Stimulated activated CD8-positive, alpha-beta memory T cell treated with anti-CD3 and anti-CD28 coated beads, Interleukin-15, amount 100 ng/mL, for 4 hours (primary cell): ENCODE measurements around the gene KCTD21.
"Not testable (repeated sequence)": the region's sequence is repeated elsewhere in the genome, so short reads cannot be mapped to it uniquely, and the experiment has no call there.

Source experiments
- DNase-seq, 2 donors: peaks; one replicate each; pipeline ENCODE4 v3.0.0-alpha.2; 2020; ENCODE audit warnings: low read depth in 2 of 2

The KCTD21 gene

DNA sequence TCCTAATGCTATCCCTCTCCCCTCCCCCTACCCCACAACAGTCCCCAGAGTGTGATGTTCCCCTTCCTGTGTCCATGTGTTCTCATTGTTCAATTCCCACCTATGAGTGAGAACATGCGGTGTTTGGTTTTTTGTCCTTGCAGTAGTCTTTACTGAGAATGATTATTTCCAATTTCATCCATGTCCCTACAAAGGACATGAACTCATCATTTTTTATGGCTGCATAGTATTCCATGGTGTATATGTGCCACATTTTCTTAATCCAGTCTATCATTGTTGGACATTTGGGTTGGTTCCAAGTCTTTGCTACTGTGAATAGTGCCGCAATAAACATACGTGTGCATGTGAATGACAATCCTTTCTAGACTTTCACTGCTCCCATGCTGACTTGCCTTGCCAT lies 12.6 kb downstream of the KCTD21 start:
- not testable (repeated sequence) for DNase-seq

DNA sequence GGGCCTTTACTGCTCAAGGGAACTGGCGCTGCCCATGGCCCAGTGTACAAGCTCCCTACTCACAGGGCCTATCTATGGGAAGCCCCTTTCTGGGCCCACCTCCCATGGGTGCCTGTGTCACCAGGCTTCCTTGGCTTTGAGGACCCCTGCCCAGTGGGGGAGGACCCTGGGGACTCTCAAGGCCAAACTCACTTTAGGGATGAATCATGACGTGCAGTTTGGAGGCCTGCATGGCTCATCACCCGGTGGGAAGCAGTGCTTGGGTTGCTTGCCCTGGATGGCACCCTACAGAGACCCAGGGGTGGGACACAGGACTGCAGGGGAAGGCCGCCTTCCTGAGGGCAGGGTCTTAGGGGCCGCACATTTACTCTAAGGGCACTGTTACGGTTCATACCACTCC lies 16.5 kb downstream of the KCTD21 start:
- DNase-seq: no peak

DNA sequence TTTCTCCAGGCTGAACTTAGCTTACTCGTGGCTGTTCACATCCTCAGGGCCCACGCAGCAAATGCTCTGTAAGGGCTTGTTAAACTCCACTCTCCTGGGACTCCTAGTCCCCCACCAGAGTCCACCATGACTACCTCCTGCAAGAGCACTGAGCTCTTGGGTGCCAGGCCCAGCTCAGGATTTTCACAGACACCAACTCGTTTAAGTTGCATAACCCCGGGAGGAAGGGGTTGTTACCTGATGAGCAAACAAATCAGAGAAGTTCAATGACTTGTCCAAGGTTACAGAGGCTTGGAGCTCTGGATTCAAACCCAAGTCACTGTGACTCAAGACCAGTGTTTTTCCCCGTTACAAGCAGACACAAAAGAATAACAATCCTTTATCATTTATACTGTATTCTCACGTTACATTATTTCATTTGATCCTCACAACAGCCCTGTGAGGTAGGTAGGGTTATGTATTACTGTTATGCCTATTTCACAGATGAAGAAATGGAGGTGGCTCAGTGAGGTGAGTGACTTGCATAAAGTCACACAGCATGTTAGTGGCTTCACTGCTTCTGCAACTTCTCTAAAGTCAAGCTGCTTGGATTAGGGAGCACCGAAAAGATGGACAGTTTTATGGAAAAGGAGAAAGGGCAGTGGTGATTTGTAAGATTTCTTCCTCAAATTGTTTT lies 17.4 kb downstream of the KCTD21 start:
- no peak for DNase-seq

DNA sequence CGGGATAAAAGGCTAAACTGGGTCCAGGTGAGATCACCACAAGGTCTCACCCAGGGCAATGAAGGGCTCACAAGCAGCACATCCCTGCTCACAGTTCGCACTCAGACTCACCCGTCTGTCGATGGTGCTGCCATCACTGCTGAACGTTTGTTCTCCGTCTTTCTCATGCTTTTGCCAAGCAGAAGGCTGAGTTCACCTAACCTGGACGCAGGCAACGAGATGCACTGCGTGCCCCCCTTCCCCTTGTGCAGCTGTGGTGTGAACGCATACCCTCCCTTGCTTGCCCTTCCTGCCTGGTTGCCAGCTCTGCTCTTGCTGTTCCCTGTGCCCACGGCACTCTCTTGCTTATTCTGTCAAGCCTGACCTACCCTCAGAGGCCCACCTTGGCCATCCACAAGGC lies 18.0 kb downstream of the KCTD21 start:
- no peak for DNase-seq

DNA sequence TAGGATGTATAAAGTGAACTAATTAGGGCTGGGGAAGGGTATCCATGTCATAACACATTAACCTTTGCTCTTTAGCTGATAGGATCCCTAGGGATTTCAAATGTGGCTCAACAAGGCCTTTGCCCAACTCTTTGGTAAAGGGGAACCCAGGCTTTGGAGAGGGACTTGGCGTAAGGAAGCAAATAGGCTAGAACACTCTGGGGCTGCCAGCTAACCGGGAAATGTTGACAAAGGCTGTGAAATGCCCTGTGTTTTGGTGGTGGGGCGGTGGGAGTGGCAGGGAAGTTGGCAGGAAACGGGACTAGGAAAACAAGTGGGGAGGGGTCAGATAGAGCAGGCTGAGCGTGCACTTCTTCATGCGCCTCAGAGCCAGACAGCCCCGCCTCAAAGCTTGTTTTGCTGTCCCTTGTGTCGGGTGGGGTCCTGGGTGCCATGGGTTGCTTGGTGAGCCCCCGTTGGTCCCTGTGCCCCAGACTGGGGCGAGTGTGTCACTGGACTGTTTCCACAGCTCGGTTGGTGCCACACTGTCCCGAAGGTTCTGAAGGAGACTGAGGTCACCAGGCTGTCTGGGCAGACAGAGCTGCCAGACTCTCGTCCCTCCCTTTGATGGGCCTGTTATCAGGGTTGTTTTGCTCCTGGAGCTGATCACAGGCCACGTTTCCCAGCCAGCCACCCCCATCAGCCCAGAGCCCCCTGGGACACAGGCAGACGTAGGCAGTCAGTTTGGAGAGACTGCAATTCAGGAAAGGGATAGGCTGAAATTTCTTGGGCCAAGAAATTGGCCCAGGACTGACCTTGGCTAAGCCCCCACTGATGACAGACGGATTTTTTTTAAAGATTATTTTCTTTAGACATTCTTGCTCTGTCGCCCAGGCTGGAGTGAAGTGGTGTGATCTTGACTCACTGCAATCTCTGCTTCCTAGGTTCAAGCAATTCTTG lies 19.6 kb downstream of the KCTD21 start:
- no peak for DNase-seq

DNA sequence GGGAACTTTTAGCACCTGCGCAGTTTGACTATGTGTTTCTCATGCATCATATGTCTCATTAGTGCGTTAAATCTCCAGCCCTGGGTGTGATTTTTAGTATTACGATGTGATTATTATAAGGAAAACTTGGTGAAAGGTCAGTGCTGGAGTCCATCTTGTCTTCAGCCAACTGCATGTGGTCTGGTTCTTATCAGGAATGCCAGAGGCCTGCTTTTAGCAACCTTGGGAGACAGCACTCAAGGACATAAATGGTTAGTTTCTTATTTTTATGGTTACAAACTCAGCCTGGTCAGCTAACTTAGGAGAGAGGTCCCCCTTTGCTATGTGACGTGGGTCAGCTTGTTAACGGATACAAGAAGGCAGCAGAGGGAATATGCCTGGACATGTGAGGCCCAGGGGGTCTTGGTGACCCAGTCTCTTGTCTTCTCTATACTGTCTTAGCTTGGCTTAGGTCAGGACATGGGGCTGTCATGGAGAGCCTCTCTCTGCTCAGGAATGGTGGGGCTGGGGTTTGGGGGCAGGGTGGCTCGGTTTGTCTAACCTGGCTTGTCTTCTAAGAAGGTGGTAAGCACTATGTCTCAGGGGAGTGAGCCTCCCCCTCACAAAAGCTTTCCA lies 21.5 kb downstream of the KCTD21 start:
- no peak for DNase-seq

DNA sequence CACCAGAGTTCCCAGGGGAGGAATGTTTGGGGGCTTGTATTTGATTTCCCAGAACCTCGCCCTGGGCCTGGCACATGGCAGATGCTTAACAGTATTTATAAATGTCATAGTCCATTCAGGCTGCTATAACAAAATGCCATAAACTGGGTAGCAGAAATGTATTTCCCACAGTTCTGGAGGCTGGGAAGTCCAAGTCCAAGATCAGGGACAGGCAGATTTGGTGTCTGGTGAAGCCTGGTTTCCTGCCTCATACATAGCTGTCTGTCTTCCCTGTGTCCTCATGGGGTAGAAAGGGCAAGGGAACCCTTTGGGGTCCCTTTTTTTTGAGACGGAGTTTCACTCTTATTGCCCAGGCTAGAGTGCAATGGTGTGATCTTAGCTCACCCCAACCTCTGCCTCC lies 24.0 kb downstream of the KCTD21 start:
- no peak for DNase-seq

DNA sequence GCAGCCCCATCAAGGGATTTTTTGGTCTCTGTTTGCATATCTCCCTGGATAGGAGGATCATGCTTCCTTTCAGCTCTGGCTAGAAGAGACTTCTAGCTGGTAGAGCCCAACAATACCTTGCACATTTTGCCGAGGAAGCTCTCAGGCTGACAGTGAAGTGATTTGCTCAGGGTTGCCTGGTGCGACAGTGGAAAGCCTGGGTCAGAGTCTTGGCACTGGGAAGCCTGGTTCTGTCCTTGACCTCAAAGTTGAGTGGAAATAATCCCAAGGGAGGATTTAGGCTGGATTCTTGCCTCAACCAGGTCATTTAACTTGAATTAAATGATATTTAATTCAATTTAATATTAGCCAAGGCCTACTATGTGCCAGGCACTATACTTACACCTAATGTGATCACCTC lies 24.6 kb downstream of the KCTD21 start:
- no peak for DNase-seq

DNA sequence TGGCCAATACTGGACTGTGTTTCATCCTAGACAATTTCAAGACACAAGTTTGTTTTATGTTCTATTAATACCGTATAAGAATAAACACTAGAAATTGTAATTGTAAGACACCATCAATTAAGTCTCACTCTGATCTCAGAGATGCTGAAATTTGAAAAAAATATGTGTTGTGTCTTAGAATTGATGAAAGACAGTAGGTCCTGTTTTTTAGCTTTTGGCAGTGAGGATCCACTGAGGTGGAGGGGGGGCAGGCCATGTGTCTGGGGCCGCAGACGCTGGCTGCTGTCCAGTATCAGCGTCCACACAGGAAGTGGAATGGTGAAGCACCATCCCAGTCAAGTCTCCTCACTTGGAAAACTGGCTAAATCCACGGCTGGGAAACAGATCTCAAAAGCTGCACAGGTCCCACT lies 26.5 kb downstream of the KCTD21 start:
- no peak for DNase-seq

DNA sequence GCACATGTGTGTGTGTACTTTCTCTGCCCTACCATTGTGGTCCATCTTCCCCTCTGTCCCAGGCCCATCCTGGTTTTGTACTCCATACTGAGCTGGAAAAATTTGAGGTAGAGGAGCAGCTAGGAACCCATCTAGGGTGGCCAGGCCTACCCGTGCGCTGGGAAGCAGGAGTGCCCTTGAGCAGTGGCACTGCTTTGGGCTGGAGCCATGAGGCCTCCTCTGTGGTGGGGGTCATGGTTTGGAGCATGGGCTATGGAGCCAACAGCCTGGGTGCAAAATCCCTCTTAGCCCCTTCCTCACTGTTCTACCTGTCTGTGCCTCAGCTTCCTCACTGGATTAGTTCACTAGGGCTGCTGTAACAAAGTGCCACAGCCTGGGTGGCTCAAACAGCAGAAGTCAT lies 27.1 kb downstream of the KCTD21 start:
- no peak for DNase-seq

DNA sequence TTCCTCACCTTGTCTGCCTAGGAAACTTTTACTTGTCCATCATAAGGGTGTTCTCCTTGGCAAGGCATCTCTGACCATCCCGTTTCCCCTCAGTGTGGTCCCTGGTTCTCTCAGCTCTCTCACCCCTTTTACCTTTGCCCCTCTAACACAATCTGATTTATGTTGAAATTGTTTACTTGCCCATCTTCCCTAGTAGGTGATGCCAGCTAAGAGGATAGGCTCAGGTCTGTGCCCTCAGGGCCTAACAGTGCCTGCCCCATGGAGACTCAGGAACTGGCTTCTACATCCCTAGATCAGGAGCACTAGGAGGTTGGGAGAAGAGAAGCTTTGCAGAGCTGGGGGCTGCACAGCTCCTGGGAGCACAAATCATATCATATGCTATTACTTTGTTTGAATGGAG lies 27.9 kb downstream of the KCTD21 start:
- no peak for DNase-seq

DNA sequence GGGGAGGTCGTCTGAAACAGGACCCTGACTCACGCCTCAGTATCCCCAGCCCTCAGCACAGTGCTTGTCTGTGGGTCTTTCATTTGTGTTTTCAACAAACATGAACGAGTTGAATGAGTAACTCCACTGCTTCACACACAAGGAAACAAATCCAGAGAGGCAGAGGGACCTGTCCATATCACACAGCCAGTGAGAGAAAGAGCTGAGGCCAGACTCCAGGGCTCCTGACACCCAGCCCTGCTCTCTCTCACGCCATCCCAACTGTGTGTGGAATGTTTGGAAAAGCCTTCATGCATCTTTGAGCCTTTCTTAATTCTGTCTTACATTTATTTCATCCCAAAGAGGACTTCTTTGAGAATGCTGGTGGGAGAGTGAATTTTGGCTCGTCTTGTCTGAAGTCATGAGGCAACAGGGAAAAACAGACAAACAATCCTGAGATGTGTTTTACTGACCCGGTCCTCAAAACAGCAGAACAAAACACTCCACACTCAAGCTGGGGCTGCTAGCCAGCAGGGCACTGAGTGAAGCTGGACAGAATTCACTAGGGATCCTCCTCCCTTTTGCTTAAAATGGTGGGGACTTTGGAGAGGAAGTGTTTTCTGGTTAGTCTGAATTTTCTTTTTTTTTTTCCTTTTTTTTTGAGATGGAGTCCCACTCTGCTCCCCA lies 29.3 kb downstream of the KCTD21 start:
- DNase-seq: no peak

DNA sequence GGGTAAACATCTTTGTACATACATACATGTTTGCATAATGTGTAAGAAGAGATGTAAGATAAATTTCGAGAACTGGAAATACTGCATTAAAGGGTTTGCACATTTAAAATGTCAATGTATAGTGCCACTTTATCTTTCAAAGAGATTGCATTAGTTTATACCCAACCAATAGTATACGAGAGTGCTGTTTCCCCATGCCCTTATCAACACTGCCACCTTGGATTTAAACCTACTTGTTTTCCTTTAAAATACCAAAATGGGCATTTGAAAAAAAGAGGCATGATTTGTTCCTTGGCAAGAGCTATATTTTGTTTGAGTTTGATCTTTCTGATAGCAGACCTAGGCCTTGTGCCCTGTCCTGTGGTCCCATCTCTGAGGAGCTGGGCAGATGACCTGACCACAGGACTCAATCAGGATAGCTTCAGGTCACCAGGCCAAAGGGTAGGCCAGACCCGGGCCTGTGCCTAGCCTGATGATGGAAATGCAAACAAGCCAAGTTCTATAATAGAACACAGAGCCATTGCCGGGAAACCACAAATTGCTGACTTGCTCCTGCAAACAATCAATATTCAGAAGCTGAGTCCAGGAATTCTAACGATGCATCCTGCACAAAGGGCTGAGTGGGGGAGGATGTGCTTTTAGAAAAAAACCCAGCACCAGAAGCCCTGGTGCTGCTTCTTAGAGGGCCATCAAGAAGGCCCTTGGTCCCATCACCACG lies 32.1 kb downstream of the KCTD21 start:
- DNase-seq: no peak

DNA sequence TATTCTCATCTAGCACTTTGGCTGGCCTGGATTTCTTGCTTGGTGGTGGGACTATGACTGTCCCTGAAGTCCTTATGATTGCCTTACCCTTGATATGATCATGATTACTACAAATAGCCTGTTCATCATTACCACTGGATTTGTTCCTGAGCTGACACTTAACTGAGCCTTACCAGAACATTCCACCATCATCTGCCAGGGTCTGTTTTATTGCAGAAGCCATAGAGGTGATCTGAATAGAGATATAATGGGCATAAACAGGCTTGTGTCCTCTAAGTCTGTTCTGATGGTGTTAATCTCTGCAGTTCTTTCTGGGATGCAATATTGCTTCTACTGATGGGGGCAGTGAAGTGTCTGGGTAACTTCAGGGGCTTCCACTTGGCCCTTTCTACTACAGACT lies 36.6 kb downstream of the KCTD21 start:
- no peak for DNase-seq

DNA sequence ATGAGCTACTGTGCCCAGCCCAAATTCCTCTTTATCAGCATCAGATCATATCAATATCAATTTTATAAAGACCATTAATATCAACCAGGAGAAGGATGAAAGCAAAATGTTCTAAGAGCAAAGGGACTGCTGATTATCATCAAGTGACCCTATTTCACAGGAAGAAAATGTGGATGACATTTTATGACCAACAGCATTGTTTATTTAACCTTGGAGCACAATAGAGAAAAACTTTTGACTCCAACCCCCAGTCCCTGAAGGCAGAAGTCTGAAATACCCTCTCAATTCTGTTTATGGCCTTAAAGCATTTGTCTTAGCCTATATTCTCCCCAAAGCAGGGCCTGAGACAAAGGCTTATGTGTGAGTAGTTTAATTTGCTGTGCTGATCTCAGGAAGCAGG lies 37.7 kb downstream of the KCTD21 start:
- no peak for DNase-seq

DNA sequence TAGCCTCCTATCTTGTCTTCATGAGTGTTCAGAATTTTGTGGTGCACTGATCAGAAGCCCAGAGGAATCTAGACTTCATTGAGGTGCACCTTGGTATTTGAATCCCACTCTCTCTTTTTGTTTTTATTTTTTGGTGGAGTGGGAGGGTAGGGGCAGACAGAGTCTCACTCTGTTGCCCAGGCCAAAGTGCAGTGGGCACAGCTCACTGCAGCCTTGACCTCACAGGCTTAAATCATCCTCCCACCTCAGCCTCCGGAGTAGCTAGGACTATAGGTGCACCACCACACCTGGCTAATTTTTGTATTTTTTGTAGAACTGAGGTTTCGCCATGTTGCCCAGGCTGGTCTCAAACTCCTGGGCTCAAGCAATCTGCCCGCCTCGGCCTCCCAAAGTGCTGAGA lies 38.1 kb downstream of the KCTD21 start:
- DNase-seq: no peak

DNA sequence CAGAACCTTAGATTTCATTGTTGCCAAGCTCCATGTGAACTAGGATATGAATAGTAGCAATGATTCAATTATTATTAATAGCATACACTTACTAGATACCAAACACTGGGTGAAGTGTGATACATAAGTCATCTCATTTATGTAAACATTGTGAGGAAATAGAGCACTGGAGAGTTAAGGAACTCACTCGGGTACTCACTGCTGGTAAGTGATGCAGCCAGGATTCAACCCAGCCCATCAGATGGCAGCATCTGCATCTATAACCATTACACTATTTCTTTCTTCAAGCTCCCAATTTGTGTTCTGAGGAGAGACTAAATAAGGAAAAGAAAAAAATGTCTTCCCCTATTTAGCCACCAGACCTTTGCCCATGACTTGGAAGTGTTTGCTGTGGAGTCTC lies 38.8 kb downstream of the KCTD21 start:
- no peak for DNase-seq

DNA sequence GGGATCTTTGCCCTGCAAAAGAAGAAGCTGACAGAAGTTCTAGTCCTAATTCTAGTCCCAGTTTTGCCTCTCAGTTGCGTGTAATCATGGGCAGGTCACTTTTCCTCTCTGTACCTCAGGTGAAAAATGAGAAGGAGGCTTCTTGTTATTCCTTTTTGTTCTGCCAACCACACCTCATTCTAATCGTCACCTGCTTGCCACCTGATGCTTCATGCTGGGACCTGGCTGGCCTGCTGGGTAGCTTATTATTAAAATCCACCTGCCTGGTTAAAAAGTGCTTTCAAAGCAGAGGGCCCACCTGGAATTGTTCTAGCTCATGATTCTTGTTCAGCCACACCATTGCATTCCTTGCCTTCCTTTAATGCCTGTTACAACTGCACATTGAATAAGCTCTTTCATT lies 40.6 kb downstream of the KCTD21 start:
- no peak for DNase-seq

DNA sequence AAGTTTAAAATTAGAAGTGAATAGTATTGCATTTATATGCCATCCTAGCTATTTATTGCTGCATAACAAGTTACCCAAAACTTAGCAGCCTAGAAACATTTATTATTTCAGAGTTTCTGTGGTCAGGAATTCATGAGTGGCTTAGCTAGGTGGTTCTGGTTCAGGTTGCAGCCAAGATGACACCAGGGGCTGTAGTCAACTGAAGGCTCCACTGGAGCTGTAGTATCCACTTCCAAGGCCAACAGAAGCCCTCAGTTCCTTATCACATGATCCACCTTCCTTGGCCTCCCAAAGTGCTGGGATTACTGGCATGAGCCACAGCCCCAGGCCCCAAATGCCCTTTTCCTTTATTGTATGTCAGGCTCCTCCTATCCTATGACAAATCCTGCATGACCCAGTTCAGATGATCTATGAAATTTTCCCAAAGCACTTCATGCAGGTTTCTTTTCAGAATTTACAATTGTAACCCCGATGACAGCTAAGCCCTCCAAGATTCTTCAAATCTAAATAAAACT lies 42.9 kb downstream of the KCTD21 start:
- no peak for DNase-seq

DNA sequence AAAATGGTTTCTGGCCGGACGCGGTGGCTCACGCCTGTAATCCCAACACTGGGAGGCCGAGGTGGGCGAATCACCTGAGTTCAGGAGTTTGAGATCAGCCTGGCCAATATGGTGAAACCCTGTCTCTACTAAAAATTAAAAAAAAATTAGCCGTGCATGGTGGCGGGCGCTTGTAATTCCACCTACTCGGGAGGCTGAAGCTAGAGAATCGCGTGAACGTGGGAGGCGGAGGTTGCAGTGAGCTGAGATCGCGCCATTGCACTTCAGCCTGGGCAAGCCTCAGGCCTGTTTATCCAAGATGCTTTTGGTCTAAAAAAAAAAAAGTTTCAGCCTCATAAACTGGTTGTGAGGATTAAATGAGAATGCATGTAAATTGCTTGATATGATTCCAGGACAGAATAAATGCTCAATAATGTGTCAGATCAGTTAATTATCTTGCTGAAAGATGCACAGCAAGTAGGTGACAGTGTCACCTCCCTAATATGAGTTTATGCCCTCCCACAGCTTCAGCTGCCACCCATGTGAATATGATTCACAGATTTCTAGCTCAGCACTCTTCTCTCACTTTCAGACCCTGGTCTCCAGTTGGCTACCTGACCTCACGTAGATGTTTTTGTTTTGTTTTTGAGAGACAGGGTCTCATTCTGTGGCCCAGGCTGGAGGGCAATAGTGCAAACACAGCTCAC lies 47.9 kb downstream of the KCTD21 start:
- no peak for DNase-seq
